ENCODE data around the gene FOXC2. TPM values are rescaled to one million over a fixed set of nuclear protein-coding genes. Genes with fewer than 3 reads are reported as not detected.

The FOXC2 gene
- total RNA-seq, 1 donor from 2014 or later = 0.45 TPM

DNA sequence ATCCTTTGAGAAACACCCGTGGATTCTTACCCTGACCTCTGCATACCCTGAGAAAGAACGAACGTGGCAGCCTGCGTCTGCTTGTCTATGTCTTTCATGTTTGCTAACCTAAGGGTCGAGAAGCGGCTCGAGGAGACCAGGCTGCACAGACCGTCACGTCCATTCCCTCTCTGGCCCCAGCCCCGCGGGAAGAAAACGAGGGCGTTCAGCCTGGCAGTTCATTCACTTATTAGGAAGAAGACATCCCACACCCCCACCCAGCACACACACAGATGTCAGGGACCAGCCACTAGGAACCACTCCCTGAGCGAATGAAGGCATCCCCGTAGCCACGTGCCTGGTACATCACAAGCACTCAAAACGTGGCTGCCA lies 10.9 kb upstream of the FOXC2 start:
- no peak for DNase-seq (ENCODE audit: low read depth)

DNA sequence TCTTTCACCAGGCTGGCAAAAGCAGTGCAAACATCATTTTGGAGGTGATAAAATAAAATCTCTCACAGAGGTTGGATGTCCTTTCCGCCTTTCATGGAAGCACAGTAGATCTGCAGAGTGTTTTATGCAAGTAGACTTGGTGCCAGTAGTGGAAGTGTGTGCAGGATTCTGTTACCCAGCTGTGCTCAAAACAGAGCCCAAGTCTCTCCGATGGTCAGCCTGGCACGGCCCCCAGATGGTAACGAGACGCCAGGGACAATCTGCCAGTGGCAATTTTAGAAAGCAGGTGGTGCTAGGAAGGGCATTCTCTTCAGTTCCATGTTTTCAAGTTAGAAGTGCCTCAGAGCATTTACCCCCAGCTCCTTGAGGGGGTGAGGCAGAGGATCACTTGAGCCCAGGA lies 10.1 kb upstream of the FOXC2 start:
- peak; percentile 89 for DNase-seq (ENCODE audit: low read depth)

DNA sequence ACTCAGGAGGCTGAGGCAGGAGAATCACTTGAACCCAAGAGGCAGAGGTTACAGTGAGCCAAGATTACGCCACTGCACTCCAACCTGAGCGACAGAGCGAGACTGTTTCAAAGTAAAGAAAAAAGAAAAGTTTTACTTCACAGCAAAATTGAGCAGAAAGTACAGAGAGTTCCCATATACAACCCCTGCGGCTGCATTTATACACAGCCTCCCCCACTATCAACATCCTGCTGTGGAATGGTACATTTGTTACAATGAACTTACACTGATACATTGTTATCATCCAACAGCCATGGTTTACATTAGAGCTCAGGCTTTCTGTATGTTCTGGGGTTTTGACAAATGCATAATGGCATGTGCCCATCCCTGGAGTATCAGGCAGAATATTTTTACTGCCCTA lies 9.0 kb upstream of the FOXC2 start:
- no peak for DNase-seq (ENCODE audit: low read depth)

DNA sequence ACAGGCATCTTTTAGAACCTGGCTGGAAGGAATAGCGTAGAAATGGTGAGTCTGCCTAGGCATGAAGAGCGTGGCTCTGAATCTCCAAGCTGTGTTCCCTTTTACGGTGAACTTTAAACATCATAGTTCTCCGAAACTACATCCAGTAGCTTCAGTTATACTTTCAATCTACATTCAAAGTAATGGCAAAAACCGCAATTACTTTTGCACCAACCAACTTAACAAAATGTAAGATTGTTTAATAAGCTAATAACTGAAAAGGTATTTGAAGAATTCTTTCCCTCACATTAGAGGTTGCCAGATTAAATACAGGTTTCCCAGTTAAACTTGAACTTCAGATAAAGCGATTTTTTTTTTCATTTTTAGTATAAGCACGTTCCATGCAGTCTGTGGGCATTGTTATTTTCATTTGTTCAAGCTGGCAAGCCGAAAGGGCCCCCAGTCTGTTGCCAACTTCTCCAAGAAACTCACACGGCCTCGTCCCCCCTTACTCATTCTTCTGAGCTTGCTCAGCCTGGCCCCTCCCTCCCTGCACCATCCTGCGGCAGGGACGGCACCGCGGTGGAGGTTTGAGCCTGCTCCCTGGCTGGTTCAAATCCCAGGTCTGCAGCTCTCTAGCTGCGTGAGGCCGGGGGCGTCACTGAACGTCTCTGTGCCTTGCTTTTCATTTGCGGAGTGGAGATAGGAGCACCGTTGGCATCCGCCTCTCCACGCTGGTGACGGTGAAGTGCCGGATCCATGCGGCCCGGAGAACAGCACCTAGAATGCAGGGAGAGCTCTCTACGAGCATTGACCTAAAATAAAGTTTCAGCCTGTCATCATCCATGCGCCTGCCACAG lies 8.1 kb upstream of the FOXC2 start:
- no peak for DNase-seq (ENCODE audit: low read depth)

DNA sequence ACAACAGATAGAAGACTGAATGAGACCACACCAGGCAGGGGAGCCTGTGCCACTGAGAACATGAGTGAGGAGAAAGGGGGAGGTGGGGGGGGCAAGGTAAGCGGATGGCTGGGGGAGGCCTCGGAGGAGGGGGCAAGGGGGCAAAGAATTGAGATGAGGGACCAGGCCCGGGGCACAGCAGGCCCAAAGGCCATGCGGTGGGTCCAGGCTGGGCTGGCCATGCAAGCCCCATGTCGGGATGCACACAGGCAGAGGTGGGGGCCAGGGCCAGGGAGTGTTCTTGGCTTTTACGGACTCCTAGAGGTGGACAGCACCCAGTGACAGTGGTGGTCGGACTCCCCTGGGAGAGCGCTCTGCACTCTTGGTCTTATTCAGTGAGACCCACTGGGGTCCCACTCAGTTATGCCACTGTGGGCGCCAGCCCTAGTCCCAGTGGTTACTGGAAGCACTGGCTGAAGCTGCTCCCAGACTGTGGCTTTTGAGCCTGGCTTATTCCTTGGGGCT lies 6.8 kb upstream of the FOXC2 start:
- DNase-seq (ENCODE audit: low read depth) = no peak

DNA sequence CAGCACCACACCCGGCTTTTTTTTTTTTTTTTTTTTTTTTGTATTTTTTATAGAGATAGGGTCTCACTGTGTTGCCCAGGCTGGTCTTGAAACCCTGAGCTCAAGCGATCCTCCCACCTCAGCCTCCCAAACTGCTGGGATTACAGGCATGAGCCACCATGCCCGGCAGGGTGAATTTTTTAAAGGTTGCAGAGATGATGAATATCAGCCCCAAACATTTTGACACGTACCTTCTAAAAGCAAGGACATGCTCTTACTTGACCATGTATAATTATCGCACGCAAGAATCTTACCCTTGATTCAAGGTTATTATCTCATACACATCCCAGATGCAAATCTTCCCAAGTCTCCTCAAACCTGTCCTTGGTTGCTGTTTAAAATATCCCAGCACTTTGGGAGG lies 4.3 kb upstream of the FOXC2 start:
- no peak for DNase-seq (ENCODE audit: low read depth)

DNA sequence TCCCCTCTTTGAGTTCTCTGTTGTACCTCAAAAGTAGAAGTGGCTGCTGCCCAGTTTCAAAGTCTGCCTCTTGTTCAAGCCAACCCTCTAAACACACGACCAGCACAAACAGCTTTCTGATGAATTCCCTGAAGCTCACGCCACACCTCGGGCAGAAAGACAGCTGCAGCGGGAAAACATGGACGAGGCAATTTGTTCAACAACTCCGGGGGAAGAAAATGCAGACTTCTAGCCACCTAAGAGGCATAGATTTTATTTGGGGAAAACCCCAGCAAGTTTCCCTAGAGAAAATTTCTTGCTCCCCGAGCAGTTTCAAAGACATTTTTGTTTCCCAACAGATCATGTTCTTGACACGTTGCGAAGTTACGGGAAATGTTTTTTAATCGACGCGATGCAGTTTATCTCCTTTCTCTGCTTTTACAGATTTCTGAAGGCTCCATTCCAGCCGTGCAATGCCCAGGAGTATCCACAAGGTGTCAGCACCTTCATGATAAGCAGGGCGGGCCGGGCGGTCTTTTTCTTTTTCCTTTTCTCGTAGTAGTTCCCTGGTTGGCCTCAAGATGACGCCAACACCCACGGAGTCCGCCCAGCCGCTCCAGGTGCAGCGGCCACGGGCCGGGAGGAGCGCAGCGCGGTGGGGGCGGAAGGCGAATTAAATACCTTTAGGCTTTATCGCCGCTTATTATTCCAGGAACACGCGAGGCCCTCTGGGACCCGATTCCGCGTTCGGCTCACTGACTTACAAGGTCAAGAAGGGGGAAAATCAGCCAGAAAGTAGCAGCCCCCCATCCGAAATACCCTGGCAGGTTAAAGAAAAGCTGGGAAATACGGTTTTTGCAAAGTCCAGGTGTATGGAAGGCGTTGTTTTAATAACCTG lies 2.9 kb upstream of the FOXC2 start:
- DNase-seq (ENCODE audit: low read depth) = peak; percentile 92

DNA sequence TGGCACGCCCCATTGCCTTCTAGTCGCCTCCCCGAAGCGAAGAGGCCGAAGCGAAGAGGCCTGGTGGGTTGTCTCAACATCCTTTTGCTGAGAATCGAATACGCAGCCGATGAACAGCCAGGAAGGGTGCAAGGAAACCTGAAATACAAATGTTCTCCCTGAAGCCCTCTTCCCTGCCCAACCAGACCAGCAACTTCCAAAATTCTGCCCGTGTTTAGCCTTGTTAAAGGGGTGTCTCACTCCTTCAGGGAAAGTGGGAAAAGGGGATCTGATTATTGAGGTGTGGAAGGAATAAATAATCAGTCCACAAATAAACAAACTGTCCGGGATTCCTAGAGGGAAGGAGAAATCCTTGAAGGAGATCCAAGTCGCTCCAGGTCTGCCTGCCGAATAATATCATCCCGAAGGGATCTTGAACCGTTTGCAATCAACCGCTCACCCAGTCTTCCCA lies 1.4 kb upstream of the FOXC2 start:
- DNase-seq (ENCODE audit: low read depth) = no peak

DNA sequence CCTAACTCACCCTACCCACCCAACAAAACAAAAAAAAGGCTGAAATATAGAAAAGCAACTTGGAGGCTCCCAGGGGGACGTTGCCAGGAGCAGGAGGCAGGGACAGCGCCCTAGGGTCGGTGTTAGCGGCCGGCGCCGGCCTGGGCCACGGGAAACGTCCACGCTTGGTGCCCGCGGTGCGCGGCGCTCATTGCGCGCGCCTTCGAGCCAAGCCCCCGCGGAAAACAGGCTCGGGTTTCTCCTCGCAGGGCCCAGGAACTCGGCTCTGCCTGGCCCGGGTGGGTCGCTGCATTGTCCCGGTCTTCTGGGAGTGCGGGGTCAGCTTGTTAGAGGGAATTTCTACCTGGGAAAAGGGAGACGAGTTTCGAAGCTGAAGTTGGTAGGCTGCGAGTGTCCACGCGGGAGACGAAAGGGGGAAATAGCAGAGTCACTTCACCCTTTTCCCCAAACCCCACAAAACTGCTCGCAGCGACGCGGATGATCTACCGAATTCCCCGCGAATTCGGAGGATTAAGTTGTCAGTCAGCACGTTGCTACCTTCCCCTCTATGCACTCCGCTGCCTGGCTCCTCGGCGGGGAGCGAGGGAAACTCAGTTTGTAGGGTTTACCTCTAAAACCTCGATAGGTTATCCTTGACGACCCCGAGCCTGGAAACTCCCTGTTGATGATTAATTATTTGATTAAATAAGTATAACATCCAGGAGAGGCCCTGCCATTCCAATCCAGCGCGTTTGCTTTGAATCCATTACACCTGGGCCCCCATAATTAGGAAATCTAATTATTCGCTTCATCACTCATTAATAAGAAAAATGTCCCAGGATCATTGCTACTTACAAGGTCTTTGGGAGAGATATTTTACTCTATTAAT lies 751 bp upstream of the FOXC2 start:
- no peak for DNase-seq (ENCODE audit: low read depth)

DNA sequence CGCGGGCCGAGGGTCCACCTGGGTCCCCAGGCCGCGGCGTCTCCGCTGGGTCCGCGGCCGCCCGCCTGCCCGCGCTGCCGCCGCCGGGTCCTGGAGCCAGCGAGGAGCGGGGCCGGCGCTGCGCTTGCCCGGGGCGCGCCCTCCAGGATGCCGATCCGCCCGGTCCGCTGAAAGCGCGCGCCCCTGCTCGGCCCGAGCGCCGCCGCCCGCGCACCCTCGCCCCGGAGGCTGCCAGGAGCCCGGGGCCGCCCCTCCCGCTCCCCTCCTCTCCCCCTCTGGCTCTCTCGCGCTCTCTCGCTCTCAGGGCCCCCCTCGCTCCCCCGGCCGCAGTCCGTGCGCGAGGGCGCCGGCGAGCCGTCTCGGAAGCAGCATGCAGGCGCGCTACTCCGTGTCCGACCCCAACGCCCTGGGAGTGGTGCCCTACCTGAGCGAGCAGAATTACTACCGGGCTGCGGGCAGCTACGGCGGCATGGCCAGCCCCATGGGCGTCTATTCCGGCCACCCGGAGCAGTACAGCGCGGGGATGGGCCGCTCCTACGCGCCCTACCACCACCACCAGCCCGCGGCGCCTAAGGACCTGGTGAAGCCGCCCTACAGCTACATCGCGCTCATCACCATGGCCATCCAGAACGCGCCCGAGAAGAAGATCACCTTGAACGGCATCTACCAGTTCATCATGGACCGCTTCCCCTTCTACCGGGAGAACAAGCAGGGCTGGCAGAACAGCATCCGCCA lies 504 bp downstream of the FOXC2 start:
- DNase-seq (ENCODE audit: low read depth) = peak; percentile 73

DNA sequence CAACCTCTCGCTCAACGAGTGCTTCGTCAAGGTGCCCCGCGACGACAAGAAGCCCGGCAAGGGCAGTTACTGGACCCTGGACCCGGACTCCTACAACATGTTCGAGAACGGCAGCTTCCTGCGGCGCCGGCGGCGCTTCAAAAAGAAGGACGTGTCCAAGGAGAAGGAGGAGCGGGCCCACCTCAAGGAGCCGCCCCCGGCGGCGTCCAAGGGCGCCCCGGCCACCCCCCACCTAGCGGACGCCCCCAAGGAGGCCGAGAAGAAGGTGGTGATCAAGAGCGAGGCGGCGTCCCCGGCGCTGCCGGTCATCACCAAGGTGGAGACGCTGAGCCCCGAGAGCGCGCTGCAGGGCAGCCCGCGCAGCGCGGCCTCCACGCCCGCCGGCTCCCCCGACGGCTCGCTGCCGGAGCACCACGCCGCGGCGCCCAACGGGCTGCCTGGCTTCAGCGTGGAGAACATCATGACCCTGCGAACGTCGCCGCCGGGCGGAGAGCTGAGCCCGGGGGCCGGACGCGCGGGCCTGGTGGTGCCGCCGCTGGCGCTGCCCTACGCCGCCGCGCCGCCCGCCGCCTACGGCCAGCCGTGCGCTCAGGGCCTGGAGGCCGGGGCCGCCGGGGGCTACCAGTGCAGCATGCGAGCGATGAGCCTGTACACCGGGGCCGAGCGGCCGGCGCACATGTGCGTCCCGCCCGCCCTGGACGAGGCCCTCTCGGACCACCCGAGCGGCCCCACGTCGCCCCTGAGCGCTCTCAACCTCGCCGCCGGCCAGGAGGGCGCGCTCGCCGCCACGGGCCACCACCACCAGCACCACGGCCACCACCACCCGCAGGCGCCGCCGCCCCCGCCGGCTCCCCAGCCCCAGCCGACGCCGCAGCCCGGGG lies 1.3 kb downstream of the FOXC2 start:
- peak; percentile 68 for DNase-seq (ENCODE audit: low read depth)

DNA sequence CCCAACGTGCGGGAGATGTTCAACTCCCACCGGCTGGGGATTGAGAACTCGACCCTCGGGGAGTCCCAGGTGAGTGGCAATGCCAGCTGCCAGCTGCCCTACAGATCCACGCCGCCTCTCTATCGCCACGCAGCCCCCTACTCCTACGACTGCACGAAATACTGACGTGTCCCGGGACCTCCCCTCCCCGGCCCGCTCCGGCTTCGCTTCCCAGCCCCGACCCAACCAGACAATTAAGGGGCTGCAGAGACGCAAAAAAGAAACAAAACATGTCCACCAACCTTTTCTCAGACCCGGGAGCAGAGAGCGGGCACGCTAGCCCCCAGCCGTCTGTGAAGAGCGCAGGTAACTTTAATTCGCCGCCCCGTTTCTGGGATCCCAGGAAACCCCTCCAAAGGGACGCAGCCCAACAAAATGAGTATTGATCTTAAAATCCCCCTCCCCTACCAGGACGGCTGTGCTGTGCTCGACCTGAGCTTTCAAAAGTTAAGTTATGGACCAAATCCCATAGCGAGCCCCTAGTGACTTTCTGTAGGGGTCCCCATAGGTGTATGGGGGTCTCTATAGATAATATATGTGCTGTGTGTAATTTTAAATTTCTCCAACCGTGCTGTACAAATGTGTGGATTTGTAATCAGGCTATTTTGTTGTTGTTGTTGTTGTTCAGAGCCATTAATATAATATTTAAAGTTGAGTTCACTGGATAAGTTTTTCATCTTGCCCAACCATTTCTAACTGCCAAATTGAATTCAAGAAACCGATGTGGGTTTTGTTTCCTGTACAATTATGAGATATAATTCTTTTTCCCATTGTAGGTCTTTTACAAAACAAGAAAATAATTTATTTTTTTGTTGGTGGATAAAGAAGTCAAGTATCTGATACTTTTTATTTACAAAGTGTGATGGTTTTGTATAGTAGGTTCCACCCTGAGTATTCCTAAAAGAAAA lies 2.3 kb downstream of the FOXC2 start:
- peak; percentile 55 for DNase-seq (ENCODE audit: low read depth)

DNA sequence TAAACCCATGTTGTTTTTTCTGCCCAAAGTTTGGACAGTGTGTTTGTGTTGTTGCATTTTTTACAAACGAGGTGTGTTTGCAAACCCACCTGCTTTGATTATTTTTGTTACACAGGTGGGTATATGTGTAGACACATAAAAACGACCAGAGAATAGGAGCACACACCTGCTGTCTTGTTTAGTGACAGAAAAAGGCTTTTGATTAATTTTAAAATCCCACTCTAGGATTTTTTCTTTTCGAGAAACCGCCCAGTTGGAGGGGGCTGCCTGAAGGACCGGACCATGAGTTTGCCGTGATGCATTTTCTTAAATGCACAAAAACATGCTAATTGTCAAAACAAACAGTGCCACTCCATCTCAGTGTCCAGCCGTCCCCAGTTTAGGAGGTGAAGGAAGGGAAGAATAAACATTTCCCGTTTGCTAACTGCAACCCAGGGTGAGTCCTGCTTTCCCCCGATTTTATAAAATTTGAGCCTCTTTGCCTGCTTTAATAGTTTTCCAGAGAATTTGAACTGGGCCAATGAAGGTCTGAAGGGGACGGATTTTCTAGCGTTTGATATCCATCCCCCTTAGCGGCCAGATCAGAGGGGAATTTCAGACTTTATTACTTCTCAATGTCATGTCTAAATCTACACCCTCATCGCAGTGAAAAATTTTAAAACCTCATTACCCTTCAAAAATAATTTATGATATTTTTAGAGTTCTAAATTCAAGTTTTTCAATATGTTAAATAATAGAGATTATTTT lies 3.2 kb downstream of the FOXC2 start:
- no peak for DNase-seq (ENCODE audit: low read depth)

DNA sequence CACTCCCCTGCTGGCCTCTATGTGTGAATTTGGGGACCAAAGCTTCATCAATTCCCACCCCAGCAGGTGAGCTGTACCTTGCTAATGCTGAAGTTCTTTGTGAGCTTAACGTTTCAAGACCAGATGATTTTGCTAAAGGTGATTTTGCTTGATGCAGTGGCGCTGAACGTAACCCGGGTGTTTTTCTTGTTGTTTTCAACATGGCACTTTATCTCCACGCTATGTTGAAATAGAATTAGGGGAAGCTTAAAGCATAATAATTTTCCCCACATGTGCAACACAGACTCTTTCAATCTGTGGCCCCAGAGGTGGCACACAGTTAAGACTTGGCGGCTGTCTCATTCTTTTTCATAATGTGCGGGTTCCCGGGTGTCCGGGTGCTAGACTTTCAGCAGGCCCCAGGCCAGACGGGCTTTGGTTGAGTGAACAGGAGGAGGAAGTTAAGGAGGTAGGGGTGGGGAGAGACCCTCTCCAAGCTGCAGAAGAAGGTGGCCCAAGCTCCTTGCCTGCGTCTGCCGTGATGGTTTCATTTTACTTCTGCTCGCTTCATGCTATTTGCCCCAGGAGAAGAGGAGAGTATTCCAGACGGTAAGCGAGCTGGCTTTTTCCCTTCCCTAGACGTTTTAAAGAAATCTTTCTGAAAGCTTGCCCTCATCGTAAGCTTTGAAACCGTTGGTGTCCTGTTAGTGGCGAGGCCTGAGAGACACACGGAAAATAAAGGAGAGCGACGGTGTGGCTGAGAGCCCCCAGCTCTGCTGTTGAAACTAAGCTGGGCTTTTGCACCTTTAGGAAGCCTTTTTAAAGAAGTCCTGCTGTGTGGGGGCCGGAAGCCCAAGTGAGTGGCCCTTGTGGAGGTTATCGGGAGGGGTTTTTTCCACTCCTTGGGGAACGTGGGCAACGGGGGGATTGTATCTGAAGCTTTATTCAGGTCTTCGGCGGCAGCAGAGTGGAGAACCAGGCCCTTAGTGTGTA lies 4.2 kb downstream of the FOXC2 start:
- peak; percentile 34 for DNase-seq (ENCODE audit: low read depth)

DNA sequence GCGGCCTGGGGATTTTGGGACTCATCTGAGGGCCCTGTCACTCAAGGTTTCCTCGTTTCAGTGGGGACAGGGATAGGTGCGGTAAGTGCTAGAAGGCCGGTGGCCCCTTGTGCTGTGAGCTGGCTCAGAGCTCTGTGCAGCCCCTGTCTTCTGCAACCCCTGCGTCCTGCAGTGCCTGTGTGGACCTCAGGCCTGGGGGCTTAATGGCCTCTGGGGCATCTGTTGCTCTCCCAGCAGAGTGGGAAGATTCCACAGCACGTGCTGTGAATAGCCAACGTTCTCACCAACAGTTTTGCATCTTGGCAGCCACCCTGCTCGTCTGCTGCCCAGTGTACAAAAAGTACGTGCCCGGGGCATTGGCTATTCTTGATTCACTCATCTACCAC lies 4.9 kb downstream of the FOXC2 start:
- DNase-seq (ENCODE audit: low read depth) = peak; percentile 34

DNA sequence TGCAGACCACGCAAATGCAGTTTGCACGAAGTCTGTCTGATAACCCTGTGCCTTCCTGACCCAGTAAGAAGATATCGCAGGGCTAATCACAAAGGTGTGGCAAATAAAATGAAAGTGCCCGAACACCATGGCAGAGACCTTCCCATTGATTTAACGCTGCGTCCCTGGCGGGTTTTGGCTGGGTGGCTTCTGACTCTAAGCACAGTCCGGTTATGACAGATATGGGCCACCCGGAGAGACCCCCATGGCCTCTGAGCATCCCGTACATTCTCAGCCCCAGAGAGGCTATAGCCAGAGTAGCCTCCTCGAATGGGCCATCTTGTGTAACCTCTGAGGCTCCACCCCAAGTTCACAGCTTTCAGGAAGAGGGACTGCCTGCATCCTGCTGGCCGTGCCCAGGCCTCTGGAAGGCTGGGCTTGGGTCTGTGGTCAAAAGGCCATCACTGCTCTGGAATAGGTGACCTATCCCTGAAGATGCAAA lies 5.5 kb downstream of the FOXC2 start:
- DNase-seq (ENCODE audit: low read depth) = no peak
